DMS53 treated with DMSO at 0.1 percent for 48 hours (cell line): Measurements from ENCODE around the gene DBNDD1.
A peak's percentile ranks its signal among the peaks of the same experiment; 100 is the strongest.

Source experiments
- DNase-seq: peaks from one replicate; lab custom pipeline; 2025; ENCODE audit not compliant: unreplicated experiment; lab: John Stamatoyannopoulos, UW

DBNDD1 gene

GRCh38 chr16:90037276-90037675 is 18.0 kb upstream of the DBNDD1 start:
- DNase-seq: no peak

- no peak for DNase-seq
These were observed 16.6 kb upstream of the DBNDD1 start for GRCh38 chr16:90035902-90036301.

- DNase-seq: no peak
These were observed 15.2 kb upstream of the DBNDD1 start for GRCh38 chr16:90034504-90034903.

- no peak for DNase-seq
These were observed 14.1 kb upstream of the DBNDD1 start for GRCh38 chr16:90033387-90033786.

DNA sequence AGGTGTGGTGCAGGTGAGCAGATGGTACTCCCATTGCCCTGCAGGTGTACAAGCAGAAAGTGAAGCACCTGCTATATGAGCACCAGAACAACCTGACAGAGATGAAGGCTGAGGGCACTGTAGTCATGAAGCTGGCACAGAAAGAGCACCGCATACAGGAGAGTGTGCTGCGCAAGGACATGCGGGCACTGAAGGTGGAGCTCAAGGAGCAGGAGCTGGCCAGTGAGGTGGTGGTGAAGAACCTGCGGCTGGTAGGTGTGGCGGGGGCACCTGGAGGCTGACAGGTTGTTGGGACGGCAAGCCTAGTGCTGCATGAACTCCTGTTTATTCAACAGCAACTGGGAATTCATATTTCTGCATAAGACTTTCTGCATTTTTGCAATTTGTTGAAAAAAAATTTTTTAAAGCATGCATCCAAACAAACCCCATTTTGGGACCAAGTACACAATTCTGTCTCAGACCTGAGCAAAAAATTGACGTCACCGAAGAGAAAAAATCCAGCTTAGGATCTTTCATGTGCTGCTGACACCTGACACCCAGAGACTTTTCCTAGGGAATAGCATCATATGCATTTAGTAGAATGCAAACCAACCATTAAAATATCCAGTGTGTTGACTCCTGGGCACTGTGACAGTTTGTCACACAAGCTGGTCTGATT is 13.5 kb upstream of the DBNDD1 start:
- DNase-seq: no peak

DNA sequence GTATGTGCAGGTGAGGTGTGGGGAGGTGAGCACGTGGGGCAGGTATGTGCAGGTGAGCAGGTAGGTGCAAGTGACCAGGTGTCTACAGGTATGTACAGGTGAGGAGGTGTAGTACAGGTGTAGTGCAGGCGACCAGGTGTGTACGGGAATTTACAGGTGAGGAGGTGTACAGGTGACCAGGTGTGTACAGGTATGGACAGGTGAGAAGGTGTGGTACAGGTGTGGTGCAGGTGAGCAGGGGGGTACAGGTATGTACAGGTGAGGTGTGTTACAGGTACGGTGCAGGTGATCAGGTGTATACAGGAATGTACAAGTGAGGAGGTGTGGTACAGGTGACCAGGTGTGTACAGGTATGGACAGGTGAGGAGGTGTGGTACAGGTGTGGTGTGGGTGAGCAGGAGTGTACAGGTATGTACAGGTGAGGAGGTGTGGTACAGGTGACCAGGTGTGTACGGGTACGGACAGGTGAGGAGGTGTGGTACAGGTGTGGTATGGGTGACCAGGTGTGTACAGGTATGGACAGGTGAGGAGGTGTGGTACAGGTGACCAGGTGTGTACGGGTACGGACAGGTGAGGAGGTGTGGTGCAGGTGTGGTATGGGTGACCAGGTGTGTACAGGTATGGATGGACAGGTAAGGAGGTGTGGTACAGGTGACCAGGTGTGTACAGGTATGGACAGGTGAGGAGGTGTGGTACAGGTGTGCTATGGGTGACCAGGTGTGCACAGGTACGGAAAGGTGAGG is 12.8 kb upstream of the DBNDD1 start:
- DNase-seq: no peak

DNA sequence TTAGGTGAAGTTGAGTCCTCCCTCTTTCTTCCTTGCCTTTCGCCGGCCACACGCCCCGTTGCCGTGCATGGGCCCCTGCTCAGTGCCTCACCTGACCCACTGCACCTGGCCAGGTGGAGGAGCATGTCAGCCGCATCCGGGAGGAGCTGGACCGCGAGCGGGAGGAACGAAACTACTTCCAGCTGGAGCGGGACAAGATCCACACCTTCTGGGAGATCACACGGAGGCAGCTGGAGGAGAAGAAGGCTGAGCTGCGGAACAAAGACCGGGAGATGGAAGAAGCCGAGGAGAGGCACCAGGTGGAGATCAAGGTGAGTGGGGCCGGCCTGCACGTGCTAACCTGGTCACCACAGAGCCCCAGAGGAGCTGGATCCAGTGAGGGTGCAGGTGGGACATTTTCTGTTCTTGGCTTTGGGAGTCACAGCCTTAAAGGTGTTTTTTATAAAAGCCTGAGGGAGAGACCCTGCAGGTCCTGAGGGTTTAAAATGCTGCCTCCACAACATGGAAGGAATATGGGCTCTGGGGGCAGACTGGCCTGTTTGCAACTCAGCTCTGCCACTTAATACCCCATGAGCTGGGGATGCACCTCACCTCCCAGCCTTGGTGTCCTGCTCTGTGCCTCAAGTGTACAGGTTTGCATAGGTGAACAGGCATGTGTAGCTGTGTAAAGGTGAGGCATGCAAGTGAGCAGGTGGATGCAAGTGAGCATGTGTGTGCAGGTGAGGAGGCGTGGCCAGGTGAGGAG is 12.1 kb upstream of the DBNDD1 start:
- no peak for DNase-seq

- DNase-seq: no peak
These were observed 9.7 kb upstream of the DBNDD1 start for GRCh38 chr16:90028985-90029384.

- DNase-seq: no peak
These were observed 8.4 kb upstream of the DBNDD1 start for GRCh38 chr16:90027611-90028010.

DNA sequence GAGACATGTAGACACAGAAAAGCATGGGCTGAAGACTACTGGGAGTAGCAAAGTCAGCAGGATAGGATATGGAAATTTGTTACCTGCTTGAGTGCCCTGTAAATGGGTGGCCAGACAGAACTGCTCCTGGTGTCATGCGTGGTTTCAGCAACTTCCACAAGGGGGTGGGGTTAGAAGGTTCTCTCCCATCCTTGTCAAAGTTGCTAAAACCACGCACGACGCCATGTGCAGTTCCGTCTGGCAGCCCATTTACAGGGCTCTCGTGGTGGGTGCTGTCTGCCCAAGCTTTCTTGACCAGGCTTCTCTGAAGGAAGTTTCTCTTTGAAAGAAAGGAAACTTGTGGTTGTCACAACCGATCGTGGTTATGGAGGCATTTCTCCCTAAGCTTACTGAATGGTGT is 6.9 kb upstream of the DBNDD1 start:
- no peak for DNase-seq

DNA sequence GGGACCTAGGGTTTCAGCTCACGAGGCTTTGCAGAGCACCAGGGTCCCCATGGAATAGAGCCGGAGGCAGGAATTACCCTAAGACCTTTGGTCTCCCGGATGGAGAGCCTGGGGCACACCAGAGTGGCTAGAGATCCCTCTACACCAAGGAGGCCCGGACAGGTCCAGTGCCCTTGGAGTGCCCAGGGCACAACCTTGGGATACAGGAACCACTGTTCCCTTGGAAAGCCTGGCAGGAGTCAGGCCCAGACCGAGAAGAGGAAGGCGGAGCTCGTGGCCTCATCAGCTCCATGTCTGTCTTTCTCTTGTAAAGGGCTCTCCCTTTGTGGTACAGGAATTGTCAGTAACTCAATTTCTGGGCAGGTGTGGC is 3.8 kb upstream of the DBNDD1 start:
- no peak for DNase-seq

GRCh38 chr16:90022209-90023077 is 3.2 kb upstream of the DBNDD1 start:
- DNase-seq: peak; percentile 71

GRCh38 chr16:90020838-90021382 is 1.7 kb upstream of the DBNDD1 start:
- DNase-seq: no peak

DNA sequence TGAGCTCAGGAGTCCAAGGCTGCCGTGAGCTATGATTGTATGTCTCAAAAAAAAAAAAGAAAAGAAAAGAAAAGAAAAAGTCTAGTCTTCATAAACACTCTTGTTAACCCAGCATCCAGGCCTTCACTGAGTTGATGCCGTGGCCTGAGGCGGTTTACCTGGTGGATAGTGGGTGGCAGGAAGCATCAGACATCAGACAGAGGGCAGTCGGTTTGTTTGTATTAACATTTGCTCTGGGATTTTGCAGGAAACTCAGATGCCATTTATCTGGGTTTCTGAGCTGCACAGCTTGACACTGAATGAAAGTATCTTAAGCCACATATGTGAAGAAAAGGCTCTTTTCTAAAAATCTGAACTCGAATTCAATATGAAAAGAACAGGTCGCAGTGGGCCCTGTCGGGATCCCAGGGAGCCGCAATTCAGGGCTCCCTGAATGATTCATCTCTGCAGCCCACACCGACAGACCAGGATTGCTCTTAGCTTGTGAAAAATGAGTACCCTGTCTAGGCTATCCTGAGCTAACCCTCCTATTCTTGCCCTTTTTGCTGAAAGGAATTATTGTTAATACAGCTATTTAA is 1.1 kb upstream of the DBNDD1 start:
- DNase-seq: peak; percentile 44

- DNase-seq: peak; percentile 44
These were observed 445 bp upstream of the DBNDD1 start for GRCh38 chr16:90019543-90020259.

DNA sequence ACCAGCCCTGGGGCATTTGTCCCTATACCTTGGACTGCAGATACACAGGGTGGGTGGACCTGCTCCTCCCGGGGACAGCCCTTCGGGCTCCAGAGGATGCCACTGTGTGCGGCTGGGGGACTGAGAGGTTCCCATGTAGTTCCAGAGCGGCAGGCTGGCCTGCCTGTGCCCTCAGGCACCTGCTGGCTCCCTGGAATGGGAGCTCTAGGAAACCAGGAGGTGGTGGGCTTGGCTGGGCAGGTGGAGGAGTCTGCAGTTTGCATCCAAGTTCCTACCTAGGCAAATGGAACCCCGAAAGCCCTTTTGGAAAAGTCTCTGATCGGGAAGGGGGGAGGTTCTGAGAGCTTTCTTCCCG is 982 bp downstream of the DBNDD1 start:
- no peak for DNase-seq

- no peak for DNase-seq
These were observed 2.8 kb downstream of the DBNDD1 start for GRCh38 chr16:90016339-90016950.

DNA sequence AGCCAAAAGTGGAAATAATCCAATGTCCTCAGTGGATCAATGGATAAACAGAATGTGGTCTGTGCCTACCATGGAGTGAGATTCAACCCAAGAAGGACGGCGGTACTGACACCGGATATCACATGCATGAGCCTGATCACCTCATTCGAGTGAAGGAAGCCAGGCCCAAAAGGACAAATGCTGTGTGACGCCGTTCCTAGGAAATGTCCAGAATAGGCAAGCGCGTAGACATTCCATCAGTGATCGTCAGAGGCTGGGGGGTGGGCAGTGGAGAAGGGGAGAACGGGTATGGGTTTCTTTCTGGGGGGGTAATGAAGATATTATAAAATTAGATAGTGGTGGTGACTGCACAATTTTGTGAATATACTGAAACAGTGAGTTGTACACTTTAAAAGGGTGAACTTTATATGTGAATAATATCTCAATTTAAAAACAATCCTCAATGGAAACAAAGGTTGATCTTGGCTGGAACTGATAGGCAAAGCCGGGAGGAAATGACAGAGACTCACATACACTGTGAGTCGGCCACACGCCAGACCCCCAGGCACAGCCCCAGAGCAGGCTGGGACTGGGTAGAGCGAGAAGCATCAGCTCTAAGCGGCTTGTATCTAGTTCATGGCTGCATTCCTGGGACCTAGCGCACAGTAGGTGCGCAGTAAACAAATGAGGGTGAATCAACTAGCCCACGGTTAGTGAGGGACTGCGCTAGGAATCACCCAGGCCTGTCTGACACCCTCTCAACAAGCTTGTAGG is 3.5 kb downstream of the DBNDD1 start:
- no peak for DNase-seq
